Activated effector memory CD4-positive, alpha-beta T cell treated with Interleukin-2 at 50 U/mL for 16 hours (primary cell): ENCODE measurements around the gene ASPHD1.
"Not testable (repeated sequence)": the region's sequence is repeated elsewhere in the genome, so short reads cannot be mapped to it uniquely, and the experiment has no call there.

Experiments
- DNase-seq: peaks from one replicate; pipeline ENCODE4 v3.0.0-alpha.2; 2020

Gene ASPHD1, protein sequence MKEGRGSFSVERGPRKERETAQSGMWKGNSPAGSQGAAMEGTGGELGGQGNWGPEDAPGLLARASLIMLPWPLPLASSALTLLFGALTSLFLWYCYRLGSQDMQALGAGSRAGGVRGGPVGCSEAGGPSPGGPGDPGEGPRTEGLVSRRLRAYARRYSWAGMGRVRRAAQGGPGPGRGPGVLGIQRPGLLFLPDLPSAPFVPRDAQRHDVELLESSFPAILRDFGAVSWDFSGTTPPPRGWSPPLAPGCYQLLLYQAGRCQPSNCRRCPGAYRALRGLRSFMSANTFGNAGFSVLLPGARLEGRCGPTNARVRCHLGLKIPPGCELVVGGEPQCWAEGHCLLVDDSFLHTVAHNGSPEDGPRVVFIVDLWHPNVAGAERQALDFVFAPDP

DNA sequence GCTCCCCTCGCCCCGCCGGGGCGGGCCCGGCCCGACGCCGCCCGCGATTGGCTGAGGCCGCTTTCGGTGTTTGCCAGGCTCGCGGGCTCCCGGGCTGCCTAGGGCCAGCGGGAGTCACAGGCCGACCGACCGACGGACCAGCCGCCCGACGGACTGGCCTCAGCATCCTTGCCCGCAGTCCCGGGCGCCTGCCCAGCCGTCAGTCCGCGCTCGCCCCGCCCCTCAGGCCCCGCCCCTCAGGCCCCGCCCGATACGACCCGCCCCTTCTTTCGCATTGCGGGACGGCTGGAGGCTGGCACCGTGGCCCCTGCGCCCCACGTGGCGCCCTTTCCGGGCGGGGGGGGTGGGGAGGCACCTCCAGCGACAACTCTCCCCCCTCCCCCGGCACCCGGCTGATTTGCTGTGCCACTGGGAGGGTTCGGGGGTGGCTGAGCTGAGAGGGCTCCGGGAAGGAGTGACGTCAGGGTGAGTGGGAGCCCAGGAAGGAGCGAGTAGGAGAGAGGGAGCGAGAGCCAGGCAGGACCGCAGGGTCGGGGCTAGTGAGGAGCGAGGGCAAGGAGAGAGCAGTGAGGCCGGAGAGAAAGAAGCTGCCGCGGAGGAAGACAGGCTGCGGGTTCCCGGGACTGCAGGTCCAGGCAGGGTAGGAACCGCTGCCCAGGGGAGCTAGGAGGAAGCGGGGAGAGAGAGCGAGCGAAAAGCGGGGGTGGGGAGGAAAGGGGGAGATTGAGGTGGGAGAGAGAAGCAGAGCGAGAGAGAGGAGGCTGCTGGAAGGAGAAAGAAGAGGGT lies at the start of gene ASPHD1:
TSS of gene ASPHD1 (plus strand) at position 387 of the 786 bp plus-strand sequence. CDS start 484 bp downstream, outside the sequence.
- peak; percentile 69 for DNase-seq

DNA sequence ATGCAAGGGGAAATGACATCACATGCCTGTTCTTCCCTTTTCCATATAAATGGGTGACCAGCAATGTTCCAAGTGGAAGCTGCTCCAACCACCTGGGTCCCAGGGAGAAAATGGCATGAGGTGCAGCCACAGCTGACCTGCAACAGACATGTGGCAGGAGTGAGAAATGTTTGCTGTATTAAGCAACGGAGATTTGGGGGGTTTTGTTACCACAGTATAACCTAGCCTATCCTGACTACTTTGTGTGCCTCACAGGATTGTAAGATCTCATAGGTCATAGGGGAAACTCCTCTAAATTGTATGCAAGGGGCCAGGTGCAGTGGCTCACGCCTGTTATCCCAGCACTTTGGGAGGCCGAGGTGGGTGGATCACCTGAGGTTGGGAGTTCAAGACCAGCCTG lies 49.3 kb upstream of the ASPHD1 start:
- no peak for DNase-seq

DNA sequence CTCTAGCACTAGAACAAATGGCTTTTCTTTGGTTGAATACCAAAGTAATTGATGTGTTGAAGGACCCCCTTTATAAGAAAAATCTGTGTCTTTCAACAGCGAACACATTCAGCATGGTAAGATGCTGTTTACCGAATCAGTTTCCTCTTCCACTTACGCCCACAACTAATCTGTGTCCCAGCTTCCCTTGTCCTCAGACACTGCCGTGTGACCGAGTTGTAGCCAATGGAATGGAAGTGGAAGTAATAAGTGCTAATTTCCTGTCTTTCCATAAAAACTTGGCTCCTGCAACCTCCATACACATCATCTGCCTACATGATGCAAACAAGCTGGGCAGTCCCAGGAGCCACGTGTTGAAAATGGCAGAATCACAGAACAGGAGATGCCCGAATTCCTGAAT lies 47.6 kb upstream of the ASPHD1 start:
- DNase-seq, result no peak

DNA sequence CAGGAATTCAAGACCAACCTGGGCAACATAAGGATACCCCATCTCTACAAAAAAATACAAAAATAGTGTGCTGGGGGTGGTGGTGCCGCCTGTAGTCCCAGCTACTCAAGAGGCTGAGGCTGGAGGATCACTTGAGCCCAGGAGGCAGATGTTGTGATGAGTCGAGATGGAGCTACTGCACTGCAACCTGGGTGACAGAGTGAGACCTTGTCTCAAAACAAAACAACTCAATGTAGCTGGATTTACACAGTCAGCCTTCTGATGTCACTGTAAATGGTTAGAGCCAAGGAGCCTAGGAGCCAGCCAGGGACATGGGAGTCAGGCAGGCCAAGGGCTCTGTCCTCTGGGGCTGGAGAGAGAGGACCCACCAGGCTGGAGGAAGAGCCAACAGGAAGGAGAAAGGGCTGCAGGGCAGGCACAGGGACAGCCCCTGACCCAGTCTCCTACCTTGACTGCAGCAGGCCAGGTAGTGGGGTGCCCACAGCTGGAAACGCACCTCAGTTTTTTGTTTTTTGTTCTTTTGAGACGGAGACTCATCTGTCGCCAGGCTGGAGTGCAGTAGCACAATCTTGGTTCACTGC lies 45.7 kb upstream of the ASPHD1 start:
- no peak for DNase-seq

DNA sequence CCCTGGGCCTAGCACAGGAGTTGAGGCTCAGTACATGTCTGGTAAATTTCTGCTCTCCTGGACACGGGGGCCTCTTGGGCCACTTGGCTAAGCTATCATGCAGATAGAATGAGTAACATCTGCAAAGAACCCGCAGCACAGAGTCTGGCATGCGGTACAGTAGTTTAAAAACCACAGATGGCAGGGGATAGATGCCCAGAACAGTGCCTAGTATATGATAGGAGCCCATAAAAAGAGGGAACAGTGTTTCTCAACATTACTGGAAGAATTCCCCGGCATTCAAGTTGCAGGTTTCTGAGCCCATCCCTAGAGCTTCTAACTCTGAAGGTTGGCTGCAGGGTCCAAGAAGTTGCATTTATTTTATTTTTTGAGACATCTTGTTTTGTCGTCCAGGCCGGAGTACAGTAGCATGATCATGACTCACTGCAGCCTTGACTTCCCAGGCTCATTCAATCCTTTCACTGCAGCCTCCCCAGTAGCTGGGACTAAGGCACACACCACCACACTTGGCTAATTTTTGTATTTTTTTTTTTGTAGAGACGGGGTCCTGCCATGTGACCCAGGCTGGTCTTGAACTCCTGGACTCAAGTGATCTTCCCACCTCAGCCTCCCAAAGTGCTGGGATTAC lies 43.0 kb upstream of the ASPHD1 start:
- DNase-seq, result no peak

DNA sequence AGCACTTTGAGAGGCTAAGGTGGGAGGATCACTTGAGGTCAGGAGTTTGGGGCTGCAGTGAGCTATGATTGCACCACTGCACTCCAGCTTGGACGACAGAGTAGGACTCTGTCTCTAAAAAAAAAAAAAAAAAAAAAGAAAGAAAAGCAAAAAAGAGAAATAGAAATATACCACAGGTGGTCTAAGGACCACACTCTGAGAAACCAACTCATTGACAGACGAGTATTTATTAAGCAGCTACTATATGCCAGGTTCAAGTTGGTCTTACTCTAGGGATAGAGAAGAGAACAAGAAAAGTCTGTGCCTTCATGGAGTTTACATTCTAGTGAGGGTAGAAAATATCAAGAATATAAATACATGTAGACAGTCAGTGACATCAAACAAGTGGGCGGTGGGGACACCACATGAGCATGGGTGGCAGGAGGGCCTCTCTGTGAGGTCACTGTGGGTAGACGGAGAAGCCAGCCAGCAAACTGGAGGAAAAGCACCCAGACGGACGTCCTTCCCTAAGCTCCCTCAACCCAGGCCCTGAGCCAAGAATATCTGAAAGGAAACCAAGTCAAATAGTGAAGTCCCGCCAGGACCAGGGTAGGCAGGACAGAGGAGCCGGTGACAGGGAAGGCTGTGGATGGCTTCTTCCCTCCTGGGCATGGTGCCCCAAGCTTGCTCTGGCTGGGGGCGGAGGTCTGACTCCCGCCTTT lies 42.0 kb upstream of the ASPHD1 start:
- DNase-seq, result no peak

DNA sequence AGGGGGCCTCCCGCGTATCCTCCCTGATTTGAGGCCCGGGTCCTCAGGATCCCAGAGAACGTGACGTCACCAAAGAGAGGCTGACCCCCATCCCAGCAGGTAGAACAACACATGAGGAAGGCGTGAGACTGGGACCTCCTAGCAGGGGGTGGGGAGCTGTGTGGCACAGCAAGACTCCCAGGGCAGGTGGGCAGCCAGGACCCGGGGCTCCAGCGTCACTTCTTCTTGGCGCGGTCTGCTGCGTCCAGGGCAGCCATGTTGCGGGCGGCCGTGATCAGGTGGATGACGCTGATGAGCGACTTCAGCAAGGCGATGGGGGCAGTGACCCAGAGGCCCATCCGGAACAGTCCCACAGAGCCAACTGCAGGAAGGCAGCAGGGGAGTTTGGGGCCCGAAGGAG lies 41.3 kb upstream of the ASPHD1 start:
- no peak for DNase-seq

DNA sequence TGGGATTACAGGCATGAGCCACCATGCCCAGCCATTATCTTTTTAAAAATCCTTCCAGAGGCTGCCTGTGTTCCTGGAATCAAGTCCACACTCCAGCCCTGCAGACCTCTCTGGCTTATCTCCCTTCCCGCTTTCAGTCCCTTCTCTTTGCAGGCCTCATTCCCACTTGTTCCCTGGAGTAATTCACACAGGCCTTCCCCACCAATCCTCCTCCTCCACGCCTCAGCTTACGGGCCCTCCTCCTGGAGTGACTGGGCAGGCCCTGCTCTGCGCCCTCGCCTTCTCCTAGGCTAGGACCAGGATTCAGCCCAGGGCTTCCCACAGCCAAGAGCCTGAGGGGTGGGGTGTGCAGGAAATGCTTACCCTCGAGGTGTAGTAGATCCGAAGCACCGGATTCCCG lies 40.1 kb upstream of the ASPHD1 start:
- no peak for DNase-seq

DNA sequence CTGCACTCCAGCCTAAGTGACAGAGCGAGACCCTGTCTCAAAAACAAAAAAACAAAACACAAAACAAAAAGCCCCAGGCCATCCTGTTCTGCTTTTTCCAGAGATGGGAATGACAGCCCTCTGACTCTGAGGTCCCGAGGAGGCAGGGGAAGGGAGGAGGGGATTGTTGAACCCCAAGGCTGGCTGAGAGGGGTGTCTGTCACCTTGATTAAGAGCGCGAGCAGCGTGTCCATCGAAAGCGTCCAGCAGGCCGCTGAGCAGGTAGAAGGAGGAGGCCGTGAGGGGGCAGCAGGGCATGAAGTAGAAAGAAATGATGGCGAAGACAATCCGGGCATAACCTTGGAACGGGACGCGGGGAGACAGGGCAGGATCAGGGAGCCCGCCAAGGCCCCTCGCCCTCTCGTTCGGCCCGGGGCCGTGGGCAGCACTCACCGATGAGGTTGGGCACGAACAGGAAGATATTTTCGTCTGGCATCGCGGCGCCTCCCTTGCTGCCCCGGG lies 37.9 kb upstream of the ASPHD1 start:
- peak; percentile 3 for DNase-seq

DNA sequence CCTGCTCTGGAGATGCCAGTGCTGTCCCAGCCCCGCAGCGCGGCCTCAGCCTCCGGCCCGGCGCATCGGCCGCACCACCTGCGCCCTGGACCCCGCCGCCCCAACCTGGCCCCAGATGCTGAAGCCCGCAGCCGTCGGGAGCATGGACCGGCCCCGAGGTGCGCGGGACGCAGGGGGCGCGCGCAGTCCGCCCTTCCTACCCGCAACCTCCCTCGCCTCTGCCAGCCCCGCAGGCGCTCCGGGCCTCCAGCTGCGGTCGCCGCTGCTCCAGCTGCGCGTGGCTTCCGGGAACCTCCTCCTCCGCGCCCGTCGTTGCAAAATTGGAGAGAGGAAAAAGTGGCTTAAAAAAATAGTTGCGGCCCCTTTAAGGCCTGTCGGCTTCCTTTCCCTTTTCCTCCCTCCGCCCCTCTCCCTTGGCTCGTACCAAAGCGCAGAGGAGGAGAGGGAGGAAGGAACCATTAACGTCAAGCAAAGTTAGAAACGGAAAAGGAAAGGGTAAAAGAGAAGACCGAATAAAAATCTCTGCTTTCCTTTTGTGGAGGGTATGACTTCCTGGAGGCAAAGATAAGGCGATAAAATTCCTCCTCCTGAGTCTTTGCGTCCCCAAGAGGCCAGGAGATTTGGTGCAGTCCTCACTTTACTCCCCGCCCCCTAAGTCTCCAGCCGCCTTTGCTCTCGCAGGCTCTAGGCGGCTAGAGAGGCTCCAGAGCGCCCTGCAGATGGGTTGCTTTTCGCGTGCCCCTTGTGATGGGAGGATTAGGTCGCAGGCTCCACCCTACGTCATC lies 37.2 kb upstream of the ASPHD1 start, which contains the start of gene CDIPT:
TSS of gene CDIPT (minus strand) at position 343 of the 785 bp plus-strand sequence. CDS start 369 bp downstream, outside the sequence.
- DNase-seq, result peak; percentile 88

DNA sequence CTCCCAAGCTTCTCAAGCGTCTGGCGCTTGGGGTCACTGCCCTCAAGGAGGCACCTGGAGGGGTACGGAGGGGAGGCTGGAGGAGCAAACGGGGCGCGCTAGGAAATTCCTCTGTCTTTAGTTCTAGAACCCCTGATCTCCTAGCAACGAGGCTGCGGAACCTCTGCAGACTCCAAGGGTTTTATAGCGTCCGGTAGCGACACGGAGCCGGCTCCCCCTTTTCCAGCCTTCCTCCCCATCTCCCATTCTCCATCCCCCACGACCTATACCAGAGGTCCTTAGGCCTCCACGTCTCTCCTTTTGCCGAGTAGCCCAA lies 36.7 kb upstream of the ASPHD1 start:
- DNase-seq, result no peak

DNA sequence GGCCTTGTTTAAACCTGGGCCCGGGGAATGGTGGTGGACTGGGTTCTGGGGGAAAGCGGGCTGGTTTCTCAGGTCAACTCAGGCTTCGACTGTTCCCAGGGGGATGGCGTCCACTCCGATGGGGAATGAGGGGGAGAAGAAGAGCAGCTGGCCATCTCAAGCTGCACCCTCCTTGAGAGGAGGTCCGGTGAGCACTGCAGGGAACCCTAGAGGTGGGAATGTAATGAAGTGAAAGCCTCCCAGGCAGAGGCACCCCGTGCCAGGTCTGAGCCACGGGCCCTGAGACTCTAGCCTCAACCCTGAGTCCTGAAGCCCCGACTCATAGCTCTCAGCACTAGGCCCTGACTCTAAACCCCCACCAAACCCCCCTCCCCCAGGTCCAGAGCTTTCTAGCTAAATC lies 36.1 kb upstream of the ASPHD1 start:
- DNase-seq, result no peak

DNA sequence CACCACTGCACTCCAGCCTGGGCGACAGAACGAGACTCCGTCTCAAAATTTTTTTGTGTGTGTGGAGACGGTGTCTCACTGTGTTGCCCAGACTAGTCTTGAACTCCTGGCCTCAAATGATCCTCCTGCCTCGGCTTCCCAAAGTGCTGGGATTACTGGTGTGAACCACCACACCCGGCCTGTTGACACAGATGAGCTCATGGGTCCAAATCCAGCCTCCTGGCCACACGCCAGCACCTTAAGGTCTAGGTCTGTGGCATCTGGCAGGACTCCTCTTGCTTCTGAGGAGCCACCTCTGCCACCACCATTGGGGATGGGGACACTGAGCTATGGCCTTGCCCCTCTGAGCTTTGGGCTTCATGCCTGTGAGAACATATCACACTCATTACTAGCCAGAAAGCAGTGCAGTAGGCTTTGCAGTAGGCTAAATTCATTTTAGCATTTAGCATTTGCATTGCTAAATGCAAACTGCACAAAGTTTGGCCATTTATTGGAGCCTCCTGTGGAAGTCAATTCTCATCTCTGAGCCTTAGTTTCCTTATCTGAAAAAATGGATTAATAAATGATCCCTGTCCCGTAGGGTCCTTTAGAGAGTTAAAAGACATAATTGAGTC lies 31.8 kb upstream of the ASPHD1 start:
- DNase-seq, result no peak

DNA sequence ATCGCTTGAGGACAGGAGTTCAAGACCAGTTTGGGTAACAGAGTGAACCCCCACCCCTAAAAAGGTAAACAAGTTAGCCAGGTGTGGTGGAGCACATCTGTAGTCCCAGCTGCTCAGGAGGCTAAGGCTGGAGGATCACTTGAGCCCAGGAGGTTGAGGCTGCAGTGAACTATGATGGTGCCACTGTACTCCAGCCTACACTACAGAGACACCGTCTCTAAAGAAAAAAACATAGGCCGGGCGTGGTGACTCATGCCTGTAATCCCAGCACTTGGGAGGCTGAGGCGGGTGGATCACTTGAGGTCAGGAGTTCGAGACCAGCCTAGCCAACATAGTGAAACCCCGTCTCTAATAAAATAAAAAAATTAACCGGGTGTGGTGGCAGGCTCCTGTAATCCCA lies 31.2 kb upstream of the ASPHD1 start:
- not testable (repeated sequence) for DNase-seq

DNA sequence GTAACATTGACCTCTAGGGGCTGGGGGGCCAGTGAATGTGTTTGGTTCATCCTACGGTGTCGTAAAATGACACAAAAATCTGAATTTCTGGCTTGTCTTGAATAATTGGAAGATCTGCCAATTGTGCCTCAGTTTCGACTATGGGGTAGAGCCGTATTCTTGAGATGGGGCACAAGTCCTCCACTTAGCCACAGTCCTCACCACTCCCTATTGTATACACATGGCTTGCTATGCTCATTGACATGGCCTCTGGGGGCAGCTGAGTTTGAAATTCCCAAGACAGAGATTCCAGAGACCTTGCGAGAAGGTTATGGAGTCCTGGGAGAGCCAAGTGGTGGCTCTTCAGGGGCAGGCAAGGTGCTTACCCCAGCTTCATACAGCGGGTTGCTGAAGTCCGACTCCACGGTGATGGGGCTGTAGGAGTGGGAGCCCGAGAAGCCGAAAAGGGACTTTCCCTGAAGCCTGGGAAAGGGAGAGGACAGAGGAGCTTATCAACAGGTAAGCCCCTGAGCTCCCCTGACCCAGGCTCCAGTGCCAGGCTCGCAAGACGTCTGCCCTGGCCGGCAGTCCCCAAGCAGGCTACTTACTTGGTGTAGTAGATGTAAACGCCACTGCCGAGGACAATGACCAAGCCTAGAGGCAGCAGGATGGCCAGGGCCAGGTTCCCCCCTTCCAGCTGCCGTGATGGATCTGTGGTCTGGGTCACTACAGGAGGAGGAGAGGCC lies 28.3 kb upstream of the ASPHD1 start:
- no peak for DNase-seq

DNA sequence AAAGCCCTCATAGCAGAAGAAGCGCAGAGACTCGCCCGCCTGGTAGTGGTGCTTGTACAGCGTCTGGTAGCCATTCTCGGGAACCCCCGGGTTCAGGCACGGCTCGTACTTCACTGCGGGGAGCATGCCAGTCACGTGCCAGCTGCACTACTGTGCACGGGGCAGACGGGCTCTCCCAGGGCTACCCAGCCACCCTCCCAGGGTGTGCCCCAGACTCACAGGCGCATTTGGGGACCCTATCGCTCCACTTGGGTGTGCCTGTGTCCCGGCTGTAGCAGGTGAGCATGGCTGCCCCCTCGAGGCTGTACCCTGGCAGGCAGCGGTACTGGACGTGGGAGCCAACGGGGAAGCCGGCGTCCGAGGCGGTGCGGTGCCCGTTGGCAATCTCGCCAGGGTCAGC lies 27.0 kb upstream of the ASPHD1 start:
- no peak for DNase-seq

DNA sequence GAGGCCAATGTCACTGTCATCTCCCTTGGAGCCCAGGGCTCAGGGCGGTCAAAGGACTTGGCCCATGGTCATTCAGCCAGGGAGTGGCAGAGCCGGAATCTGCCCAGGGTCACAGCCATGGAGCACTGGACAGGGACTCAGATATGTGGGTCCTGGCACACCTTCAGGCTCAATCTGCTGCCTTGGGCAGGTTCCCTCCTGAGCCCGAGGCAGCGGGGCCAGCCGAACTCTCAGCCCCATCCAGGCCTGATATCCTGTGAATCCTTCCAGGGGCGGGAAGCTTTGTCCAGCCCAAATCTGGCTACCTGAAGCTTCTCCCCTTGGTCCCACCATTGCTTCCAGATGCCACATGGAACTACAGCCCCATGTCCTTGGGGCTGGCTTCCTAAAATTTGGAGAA lies 25.1 kb upstream of the ASPHD1 start:
- DNase-seq, result no peak

DNA sequence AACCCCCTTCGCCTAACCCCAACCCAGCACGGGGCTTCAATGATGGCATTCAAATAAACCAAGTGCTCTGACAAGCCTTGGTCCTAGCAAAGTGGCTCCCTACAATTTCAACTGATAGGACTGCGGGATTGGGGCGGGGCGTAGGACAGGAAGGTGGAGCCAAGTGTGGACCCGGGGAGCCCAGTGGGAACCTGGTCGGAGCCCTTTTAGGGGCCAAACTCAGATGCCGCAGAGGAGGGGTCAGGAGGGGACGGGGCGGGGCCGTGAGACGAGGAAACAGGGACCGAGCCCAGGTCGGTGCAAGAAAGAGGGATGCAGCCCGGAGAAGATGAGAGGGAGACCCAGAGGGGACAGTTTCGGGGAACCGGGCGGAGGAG lies 24.1 kb upstream of the ASPHD1 start:
- DNase-seq, result no peak

DNA sequence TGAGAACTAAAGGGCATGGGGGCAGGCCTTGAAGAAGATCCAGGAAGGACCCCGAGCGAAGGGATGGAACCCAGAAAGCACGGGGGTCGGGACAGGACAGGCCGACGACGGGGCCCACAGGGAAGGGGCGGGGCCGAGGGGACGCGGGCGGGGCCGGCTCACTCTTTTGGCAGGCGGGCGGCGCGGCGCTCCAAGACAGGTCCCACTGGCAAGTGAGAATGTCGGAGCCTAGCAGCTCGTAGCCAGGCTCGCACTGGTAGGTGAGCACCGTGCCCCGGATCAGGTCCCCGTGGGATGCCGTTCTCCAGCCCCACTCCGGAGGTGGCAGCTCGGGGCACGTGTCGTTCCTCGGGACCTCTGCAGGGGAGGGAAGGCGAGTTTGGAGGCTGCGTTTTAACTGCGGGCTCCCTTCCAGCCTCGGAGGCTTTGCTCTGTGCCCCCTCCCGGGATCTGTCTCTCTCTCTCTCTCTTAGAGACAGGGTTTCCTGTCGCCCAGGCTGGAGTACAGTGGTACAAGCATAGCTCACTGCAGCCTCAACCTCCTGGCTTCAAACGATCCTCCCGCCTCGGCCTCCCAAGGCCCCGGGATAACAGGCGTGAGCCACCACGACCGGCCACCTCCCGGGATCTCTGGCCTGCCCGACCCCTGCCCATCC lies 23.6 kb upstream of the ASPHD1 start:
- DNase-seq, result peak; percentile 18
